Hepatic stellate cell (primary cell): ENCODE data around the gene SLC13A1.
"Not testable (repeated sequence)": the region's sequence is repeated elsewhere in the genome, so short reads cannot be mapped to it uniquely, and the experiment has no call there.

ENCODE experiments used
- DNase-seq: peaks from one replicate; pipeline ENCODE4 v3.0.0; 2011; ENCODE audit warnings: low spot score

SLC13A1 gene

GRCh38 chr7:123199883-123200282, at the start of gene SLC13A1:
TSS of gene SLC13A1 (minus strand) at chr7:123199969. CDS start at chr7:123199946, 23 bp downstream.
- DNase-seq: no peak

GRCh38 chr7:123244768-123245167, 45.0 kb upstream of the SLC13A1 start:
- DNase-seq: no peak

DNA sequence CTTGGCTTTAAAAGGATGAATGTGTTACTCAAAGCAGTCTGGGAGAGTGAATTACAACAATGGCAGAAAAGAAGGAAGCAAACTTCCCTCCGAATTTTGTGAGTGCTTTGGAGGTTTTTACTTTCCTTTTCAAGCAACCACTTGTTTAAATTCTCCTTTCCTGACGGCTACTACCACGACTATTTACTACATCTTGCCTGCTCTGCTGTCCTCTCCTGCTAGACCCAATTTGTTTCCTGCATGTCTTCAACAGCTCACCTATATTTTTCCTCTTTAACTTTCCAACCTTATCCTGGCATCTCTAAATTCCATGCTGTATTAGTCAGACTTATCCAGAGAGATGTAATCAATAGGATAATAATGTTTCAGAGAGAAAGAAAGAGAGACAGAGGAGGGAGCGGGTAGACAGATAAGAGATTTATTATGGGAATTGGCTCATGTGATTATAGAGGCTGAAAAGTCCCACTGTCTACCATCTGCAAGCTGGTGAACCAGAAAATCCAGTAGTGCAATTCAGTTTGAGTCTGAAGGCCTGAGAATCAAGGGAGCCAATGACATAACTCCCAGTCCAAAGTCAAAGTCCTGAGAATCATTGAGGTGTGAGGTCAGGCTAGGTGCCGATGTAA, 42.8 kb upstream of the SLC13A1 start:
- no peak for DNase-seq

DNA sequence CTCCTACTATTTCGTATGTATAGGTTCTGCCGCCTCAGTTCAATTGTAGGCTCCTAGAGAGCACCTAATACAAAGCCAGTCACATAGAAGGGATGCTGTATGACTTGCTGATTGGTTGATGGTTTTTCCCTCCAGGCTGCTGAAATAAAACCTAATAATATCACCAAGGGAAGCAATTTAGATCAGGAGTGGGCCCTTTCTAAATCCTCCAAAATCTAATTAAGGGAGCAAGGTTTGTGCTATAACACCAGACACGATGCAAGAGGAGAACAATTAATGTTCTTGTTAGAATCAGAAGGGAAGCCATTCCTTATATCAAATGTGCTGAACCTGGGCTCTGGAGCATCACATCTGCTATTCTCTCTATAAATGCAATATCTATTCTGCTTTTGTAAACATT, 42.0 kb upstream of the SLC13A1 start:
- no peak for DNase-seq

GRCh38 chr7:123231021-123232000, 31.5 kb upstream of the SLC13A1 start:
- DNase-seq: no peak

DNA sequence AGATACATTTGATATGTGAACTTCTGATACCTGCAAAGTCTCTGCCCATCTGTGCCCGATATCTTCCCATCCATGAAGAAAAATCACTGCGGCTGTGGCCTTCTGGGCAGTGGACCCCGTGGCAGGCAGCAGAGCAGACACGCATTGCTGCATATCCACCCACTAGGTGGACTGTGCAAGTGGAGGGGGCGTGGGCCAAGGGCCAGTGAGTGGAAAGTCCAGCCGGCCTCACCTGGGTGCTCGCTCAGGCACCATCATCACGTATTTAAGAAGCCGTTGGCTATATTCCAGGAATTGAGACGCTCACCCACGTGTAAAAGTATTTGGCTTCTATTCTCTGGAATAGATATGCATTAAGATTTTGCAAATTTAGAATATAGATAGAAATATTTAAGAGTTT, 30.8 kb upstream of the SLC13A1 start:
- no peak for DNase-seq

DNA sequence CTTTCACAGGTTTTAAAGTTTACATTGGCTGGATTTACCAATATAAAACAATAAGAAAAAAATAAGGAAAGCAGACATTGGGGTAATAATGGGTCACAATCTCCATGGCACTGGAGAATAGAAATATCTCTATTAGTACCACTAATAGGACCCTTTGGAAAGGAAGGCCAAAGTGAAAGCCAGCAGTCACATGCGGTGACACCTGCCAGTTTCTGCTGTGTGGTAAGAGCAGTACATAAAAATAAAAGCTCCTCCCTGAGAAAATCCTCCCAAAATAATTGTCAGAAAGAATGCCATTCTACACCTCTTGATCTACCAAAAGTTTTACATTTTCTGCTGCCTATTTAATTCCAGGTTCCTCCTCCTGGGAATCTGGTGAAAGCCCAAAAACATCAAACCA, 30.4 kb upstream of the SLC13A1 start:
- DNase-seq: no peak

- no peak for DNase-seq
Measured at GRCh38 chr7:123229426-123229825, 29.7 kb upstream of the SLC13A1 start.

DNA sequence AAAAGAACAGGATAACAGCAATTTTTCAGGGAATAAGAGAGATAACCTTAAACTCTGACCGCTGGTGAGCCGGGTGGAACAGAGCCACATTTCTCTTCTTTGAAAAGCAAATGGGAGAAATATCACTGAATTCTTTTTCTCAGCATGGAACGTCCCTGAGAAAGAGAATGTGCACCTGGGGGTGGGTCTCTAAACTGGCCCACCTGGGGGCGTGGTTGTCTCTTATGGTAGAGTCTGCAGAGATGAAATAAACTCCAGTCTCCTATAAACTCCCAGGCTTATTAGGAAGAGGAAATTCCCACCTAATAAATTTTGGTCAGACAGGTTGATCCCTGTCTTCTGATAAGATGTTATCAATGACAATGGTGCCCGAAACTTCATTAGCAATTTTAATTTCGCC, 27.9 kb upstream of the SLC13A1 start:
- DNase-seq: not testable (repeated sequence)

- no peak for DNase-seq
Measured at GRCh38 chr7:123220396-123220795, 20.6 kb upstream of the SLC13A1 start.

DNA sequence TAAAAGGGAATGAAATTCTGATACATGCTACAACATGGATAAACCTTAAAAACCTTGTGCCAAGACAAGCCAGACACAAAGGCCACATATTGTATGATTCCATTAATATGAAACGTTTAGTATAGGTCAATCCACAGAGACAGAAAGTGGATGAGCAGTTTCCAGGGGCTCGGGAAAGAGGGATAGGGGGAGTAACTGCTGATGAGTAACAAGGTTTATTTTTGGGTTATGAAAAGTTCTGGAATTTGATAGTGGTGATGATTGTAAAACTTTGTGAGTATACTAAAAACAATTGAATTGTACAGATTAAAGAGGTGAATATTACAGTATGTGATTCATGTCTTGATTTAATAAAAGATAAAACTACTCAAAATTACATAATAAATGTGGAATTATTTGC, 19.1 kb upstream of the SLC13A1 start:
- no peak for DNase-seq

DNA sequence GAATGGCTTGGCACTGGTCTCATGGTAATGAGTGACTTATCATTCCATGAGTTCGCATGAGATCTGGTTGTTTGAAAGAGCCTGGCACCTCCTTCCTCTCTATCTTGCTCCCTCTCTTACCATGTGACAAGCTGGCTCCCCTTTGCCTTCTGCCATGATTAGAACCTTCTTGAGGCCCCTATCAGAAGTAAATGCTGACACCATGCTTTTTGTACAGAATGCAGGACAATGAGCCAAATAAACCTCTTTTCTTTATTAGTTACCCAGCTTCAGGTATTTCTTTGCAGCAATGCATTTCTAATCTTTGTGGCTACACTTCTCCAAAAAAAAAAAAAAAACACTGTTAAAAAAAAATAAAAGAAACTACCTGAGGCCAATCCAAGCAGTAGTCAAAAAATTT, 17.1 kb upstream of the SLC13A1 start:
- no peak for DNase-seq

DNA sequence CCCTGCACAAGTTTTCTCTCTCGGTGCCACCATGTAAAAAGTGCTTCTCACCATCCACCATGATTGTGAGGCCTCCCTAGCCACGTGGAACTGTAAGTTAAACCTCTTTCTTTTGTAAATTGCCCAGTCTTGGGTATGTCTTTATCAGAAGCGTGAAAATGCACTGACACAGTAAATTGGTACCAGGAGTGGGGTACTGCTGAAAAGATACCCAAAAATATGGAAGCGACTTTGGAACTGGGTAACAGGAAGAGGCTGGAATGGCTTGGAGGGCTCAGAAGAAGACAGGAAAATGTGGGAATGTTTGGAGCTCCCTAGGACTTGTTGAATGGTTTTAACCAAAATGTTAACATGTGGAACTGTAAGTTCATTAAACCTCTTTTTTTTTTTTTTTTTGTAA, 15.6 kb upstream of the SLC13A1 start:
- no peak for DNase-seq

- DNase-seq: no peak
Measured at GRCh38 chr7:123211545-123211944, 11.8 kb upstream of the SLC13A1 start.

GRCh38 chr7:123210986-123211385, 11.2 kb upstream of the SLC13A1 start:
- no peak for DNase-seq

- no peak for DNase-seq
Measured at GRCh38 chr7:123209786-123210185, 10.0 kb upstream of the SLC13A1 start.

GRCh38 chr7:123208793-123209192, 9.0 kb upstream of the SLC13A1 start:
- DNase-seq: no peak

DNA sequence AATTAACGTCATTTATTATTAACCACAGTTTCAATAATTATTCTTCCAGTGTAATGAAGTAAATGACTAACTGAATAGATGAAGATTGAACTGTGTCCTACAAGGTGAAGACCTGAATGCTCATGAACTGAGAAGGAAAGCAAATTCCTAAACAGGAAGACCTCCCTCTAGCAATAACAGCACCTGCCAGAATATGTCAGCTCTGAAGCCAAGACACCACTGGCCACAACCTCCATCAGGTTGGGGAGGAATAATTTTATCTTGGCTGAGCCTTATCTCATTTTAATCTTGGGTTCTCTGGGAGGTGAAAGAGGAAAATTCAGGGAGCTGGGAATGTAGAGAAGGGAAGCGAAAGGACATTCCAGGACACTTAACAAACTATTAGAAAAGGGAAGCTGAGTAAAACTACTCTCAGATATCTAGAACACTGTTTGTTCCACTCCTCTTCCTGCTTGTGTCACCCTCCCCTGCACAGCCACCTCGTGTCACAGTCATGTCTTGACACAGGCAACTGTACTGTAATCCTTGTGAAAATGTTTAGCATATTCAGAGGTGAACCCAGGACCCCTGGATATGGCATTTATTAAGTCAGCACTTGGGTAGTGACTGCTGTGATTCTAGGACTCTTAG, 4.6 kb upstream of the SLC13A1 start:
- DNase-seq: no peak

GRCh38 chr7:123201901-123202300, 2.1 kb upstream of the SLC13A1 start:
- DNase-seq: no peak

- DNase-seq: no peak
Measured at GRCh38 chr7:123198668-123199652, 809 bp downstream of the SLC13A1 start.

GRCh38 chr7:123198111-123198510, 1.7 kb downstream of the SLC13A1 start:
- no peak for DNase-seq

DNA sequence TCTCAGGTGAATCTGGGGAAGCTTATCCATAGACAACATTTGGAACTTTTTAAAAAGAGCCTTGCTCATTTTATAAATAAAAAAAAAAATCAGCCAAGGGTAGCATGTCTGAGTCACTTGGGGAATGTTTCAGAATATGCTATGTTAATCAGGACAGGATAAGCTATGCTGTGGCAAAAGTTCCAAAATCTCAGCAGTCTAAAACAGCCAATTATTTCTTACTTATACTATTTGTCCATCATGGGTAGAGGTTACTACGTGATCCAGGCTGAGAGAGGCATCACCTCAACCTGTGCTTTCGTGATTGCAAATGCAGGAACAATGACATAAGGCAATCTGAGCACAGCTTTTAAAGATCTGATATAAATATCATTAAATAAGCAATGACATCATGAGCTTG, 6.5 kb downstream of the SLC13A1 start:
- DNase-seq: no peak
